HCT116 (cell line): ENCODE results near the gene XYLT1. TPM values are rescaled to one million over a fixed set of nuclear protein-coding genes. Genes with fewer than 3 reads are reported as not detected.

ENCODE experiments used
- ATAC-seq: fragments of 200-7000 bp; cut with Tn5 transposase; 2 replicates; pipeline ENCODE4 v1.9.1; 2020; ENCODE audit warnings: mild to moderate bottlenecking, moderate library complexity
- BruUV-seq: library from RNA; stranded (reverse); fragments of 400-500 nt; replicated peaks from 2 replicates; lab custom pipeline; 2021; lab: Mats Ljungman, UMichigan
- CTCF ChIA-PET: fragments of 300-600 bp; sonication (Branson Sonifier 250); formaldehyde crosslinking; loops from one replicate; lab custom pipeline; 2021; ENCODE audit warnings: antibody characterized with exemption; lab: Charles Lee
- POLR2A ChIA-PET: fragments of 300-600, 350-600 bp; sonication (Branson Sonifier 250); formaldehyde crosslinking; loops from one replicate; lab custom pipeline; 2021; ENCODE audit warnings: antibody characterized with exemption; lab: Charles Lee
- RAD21 ChIA-PET, 2 experiments: fragments of 300-600 bp; sonication (Branson Sonifier 250); formaldehyde crosslinking; loops; one replicate each; lab custom pipeline; 2023; ENCODE audit warnings: low total read pairs in 2 of 2; ENCODE audit not compliant: uncharacterized antibody in 2 of 2, unreplicated experiment in 2 of 2, low non-redundant PET in 1 of 2; lab: Charles Lee
- DNase-seq: peaks from one replicate; pipeline ENCODE4 v3.0.0-alpha.2; 2010; ENCODE audit warnings: low read depth, low spot score
- H2AFZ ChIP-seq: fragments of 200-600 bp; shearing (Covaris generic), sonication (generic); 2 replicates; pipeline ENCODE4 v1.6.1; 2017; ENCODE audit warnings: low read depth, mixed run types, mixed read lengths, antibody characterized with exemption, low read length; ENCODE audit not compliant: poor library complexity, severe bottlenecking
- H3K27ac ChIP-seq: 2 replicates; pipeline ENCODE4 v1.5.1; 2012; ENCODE audit warnings: low read depth, low read length
- H3K27me3 ChIP-seq: fragments of 200-600 bp; sonication (generic); 2 replicates; pipeline ENCODE4 v1.6.1; 2016; ENCODE audit warnings: mixed run types, low read length, mixed read lengths; ENCODE audit not compliant: insufficient read depth
- H3K36me3 ChIP-seq, 2 experiments: fragments of 200-500 bp in 1 of 2; fragments of 200-600 bp in 1 of 2; sonication (Bioruptor generic) in 1 of 2; sonication (generic) in 1 of 2; 2 replicates each; pipeline versions ENCODE4 v1.5.1 to v1.6.1; 2014 to 2016; ENCODE audit warnings: low read length in 2 of 2, inconsistent platforms in 1 of 2, mixed read lengths in 1 of 2, mixed run types in 1 of 2; ENCODE audit not compliant: insufficient read depth in 2 of 2, control insufficient read depth in 1 of 2
- H3K4me1 ChIP-seq, 2 experiments: fragments of 200-600 bp in 1 of 2; sonication (generic) in 1 of 2; 2 replicates each; pipeline versions ENCODE4 v1.5.1 to v1.6.1; 2012 to 2017; ENCODE audit warnings: low read length in 2 of 2, inconsistent platforms in 1 of 2, mild to moderate bottlenecking in 1 of 2, mixed read lengths in 1 of 2, mixed run types in 1 of 2, moderate library complexity in 1 of 2; ENCODE audit not compliant: insufficient read depth in 2 of 2, control insufficient read depth in 1 of 2
- H3K4me2 ChIP-seq: fragments of 200-600 bp; sonication (generic); 2 replicates; pipeline ENCODE4 v1.6.1; 2017; ENCODE audit warnings: mixed run types, low read length, mixed read lengths
- H3K4me3 ChIP-seq, 2 experiments: fragments of 200-600 bp in 1 of 2; sonication (generic) in 1 of 2; replicated peaks in 1 of 2; 2 replicates each; pipeline ENCODE4 v1.5.1; 2011 to 2016; ENCODE audit warnings: low read length in 2 of 2, control low read depth in 1 of 2, low read depth in 1 of 2, mild to moderate bottlenecking in 1 of 2, mixed read lengths in 1 of 2, mixed run types in 1 of 2
- H3K79me2 ChIP-seq: fragments of 200-600 bp; sonication (generic); 2 replicates; pipeline ENCODE4 v1.6.1; 2017; ENCODE audit warnings: mild to moderate bottlenecking, mixed run types, low read length, moderate library complexity, mixed read lengths; ENCODE audit not compliant: insufficient read depth
- H3K9ac ChIP-seq: fragments of 200-600 bp; sonication (generic); 2 replicates; pipeline ENCODE4 v1.6.1; 2016; ENCODE audit warnings: low read length, mixed read lengths
- H3K9me2 ChIP-seq: fragments of 200-600 bp; sonication (generic), shearing (Covaris generic); 2 replicates; pipeline ENCODE4 v1.6.1; 2017; ENCODE audit warnings: mixed run types, mild to moderate bottlenecking, moderate library complexity; ENCODE audit not compliant: insufficient read depth
- H3K9me3 ChIP-seq, 2 experiments: fragments of 200-500 bp in 1 of 2; fragments of 200-600 bp in 1 of 2; sonication (Bioruptor generic) in 1 of 2; sonication (generic) in 1 of 2; 2 replicates each; pipeline ENCODE4 v1.6.1; 2014 to 2017; ENCODE audit warnings: low read length in 2 of 2, mixed read lengths in 2 of 2, inconsistent platforms in 1 of 2, low read depth in 1 of 2, mild to moderate bottlenecking in 1 of 2, mixed run types in 1 of 2, moderate library complexity in 1 of 2; ENCODE audit not compliant: control insufficient read depth in 1 of 2, insufficient read depth in 1 of 2
- H4K20me1 ChIP-seq: fragments of 200-600 bp; sonication (generic), shearing (Covaris generic); 2 replicates; pipeline ENCODE4 v1.6.1; 2017; ENCODE audit warnings: mixed run types, mild to moderate bottlenecking, moderate library complexity; ENCODE audit not compliant: insufficient read depth
- CEBPB ChIP-seq: IDR thresholded peaks from 2 replicates; pipeline ENCODE4 v1.6.1; 2012; ENCODE audit warnings: low read depth
- SRF ChIP-seq: IDR thresholded peaks from 2 replicates; pipeline ENCODE4 v1.6.1; 2012; ENCODE audit warnings: low read depth
- YY1 ChIP-seq: IDR thresholded peaks from 2 replicates; pipeline ENCODE4 v1.6.1; 2011; ENCODE audit warnings: low read length, low read depth, moderate library complexity, mild to moderate bottlenecking; ENCODE audit not compliant: insufficient replicate concordance; ENCODE audit errors: extremely low read depth
- intact Hi-C: fragments of 100-400 bp; cut with micrococcal nuclease; formaldehyde crosslinking; loops from 2 replicates; pipeline ENCODE4 v1.10.0; 2022
- total RNA-seq: library from RNA; stranded (reverse); gene quantifications from one replicate; pipeline ENCODE4 v1.2.1, GENCODE V29; 2021; ENCODE audit not compliant: unreplicated experiment

XYLT1 gene
- total RNA-seq, 1 experiment from 2014 or later = 4.5 TPM

GRCh38 chr16:17367923-17368322, 102.8 kb downstream of the XYLT1 start:
- no peak overlapping the region for H3K9ac ChIP-seq
- ChIA-PET CTCF (no interaction called here), POLR2A (no interaction called here), RAD21 (no interaction called here)
- ATAC-seq = no peak
- no peaks in the 10 kb centered on the region for H3K36me3 ChIP-seq
- H2AFZ ChIP-seq = no peak overlapping the region
- no peak for DNase-seq
- H3K4me2 ChIP-seq = no peak overlapping the region
- H3K27me3 ChIP-seq = peaks cover 10% of the 10 kb centered on the region; the same call in 1 of the 2 replicates
- no peak overlapping the region for H3K4me3 ChIP-seq
- H3K9me3 ChIP-seq = no peaks in the 10 kb centered on the region
- no peak for TF ChIP-seq SRF
- TF ChIP-seq YY1 = no peak
- no peak for TF ChIP-seq CEBPB
- no peaks in the 10 kb centered on the region for H3K79me2 ChIP-seq
- H3K9me2 ChIP-seq = no peaks in the 10 kb centered on the region
- BruUV-seq = no TSS peak
- H4K20me1 ChIP-seq = no peaks in the 10 kb centered on the region
- 0 out of 4 replicates have a peak, but pooled peaks cover 0 to 3% of the 10 kb centered on the region in 2 experiments for H3K4me1 ChIP-seq
- H3K27ac ChIP-seq = no peak overlapping the region
- intact Hi-C loops = no loop called here

- RAD21 ChIA-PET = no interaction called here
- no peak for TF ChIP-seq SRF
- POLR2A ChIA-PET = no interaction called here
These were observed 103.7 kb downstream of the XYLT1 start for GRCh38 chr16:17367036-17367435.

More at GRCh38 chr16:17367036-17367435, 103.7 kb downstream of the XYLT1 start:
- no peaks in the 10 kb centered on the region for H3K79me2 ChIP-seq
- H4K20me1 ChIP-seq = no peaks in the 10 kb centered on the region
- no peak overlapping the region for H2AFZ ChIP-seq
- H3K27ac ChIP-seq = no peak overlapping the region
- H3K4me2 ChIP-seq = no peak overlapping the region
- DNase-seq = no peak
- no peak overlapping the region for H3K4me3 ChIP-seq
- 0 out of 4 replicates have a peak, but pooled peaks cover 0 to 3% of the 10 kb centered on the region in 2 experiments for H3K4me1 ChIP-seq
- CTCF ChIA-PET = no interaction called here
- no peak overlapping the region for H3K9ac ChIP-seq
- no peak for ATAC-seq
- no peaks in the 10 kb centered on the region for H3K9me2 ChIP-seq
- intact Hi-C loops = no loop called here
- BruUV-seq = no TSS peak
- no peaks in the 10 kb centered on the region for H3K9me3 ChIP-seq
- H3K36me3 ChIP-seq = no peaks in the 10 kb centered on the region
- peaks cover 10% of the 10 kb centered on the region; the same call in 1 of the 2 replicates for H3K27me3 ChIP-seq
